SK-N-SH (cell line): Measurements from ENCODE around the gene SH3D19.

Source experiments
- EP300 ChIP-seq, 2 experiments: IDR thresholded peaks; 2 replicates each; pipeline versions ENCODE4 v1.4.0 to v1.6.1; 2012; ENCODE audit warnings: borderline replicate concordance in 1 of 2, low read depth in 1 of 2, low read length in 1 of 2
- FOSL2 ChIP-seq: IDR thresholded peaks from 2 replicates; pipeline ENCODE4 v1.4.0; 2012; ENCODE audit warnings: low read depth, mild to moderate bottlenecking, moderate library complexity, borderline replicate concordance
- GABPA ChIP-seq: IDR thresholded peaks from 2 replicates; pipeline ENCODE4 v1.4.0; 2012; ENCODE audit warnings: low read depth, mild to moderate bottlenecking
- MEF2A ChIP-seq: IDR thresholded peaks from 2 replicates; pipeline ENCODE4 v1.4.0; 2012; ENCODE audit warnings: low read depth, borderline replicate concordance
- RXRA ChIP-seq: IDR thresholded peaks from 2 replicates; pipeline ENCODE4 v1.4.0; 2012; ENCODE audit warnings: low read depth, mild to moderate bottlenecking, borderline replicate concordance
- SMC3 ChIP-seq: IDR thresholded peaks from 2 replicates; pipeline ENCODE4 v1.6.1; 2012; ENCODE audit warnings: low read depth, low read length, improper control_type of control experiment
- TF ChIP-seq, protein P1 (sequence below): fragments of 200-600 bp; sonication (generic); IDR thresholded peaks from 2 replicates; pipeline ENCODE4 v1.6.1; 2017; ENCODE audit warnings: antibody characterized with exemption, mild to moderate bottlenecking, moderate library complexity
- TF ChIP-seq, protein P2 (sequence below): fragments of 150-350 bp; IDR thresholded peaks from 2 replicates; pipeline ENCODE4 v1.6.1; 2017; ENCODE audit warnings: antibody characterized with exemption, low read length, low read depth, borderline replicate concordance

DNA sequence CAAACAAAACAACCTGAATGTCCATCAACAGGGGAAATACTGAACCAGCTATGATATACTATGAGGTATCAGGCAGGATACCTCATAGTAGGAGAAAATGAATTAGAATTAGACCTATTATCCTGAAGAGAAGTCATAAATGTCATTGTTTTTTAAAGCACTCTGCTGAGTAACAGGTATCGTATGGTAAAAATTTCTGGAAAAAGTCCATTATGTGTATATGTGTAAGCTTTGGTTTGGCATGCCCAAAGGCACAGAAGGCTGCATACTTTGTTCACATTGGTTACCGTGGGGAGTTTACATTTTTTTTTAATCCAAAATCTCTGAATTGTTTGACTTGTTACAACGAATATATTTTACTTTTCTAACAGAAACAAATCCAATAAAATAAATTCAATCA, 155.5 kb downstream of the SH3D19 start:
- TF ChIP-seq, protein P1, sequence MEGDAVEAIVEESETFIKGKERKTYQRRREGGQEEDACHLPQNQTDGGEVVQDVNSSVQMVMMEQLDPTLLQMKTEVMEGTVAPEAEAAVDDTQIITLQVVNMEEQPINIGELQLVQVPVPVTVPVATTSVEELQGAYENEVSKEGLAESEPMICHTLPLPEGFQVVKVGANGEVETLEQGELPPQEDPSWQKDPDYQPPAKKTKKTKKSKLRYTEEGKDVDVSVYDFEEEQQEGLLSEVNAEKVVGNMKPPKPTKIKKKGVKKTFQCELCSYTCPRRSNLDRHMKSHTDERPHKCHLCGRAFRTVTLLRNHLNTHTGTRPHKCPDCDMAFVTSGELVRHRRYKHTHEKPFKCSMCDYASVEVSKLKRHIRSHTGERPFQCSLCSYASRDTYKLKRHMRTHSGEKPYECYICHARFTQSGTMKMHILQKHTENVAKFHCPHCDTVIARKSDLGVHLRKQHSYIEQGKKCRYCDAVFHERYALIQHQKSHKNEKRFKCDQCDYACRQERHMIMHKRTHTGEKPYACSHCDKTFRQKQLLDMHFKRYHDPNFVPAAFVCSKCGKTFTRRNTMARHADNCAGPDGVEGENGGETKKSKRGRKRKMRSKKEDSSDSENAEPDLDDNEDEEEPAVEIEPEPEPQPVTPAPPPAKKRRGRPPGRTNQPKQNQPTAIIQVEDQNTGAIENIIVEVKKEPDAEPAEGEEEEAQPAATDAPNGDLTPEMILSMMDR: no peak
- TF ChIP-seq FOSL2 (no peak), GABPA (no peak), SMC3 (no peak), EP300 (IDR thresholded peaks at IDR 0.05; ENCODE audit: borderline replicate concordance in 1 of 2, low read depth in 1 of 2, low read length in 1 of 2) (no peak), MEF2A (no peak), RXRA (no peak)
- TF ChIP-seq, protein P2, sequence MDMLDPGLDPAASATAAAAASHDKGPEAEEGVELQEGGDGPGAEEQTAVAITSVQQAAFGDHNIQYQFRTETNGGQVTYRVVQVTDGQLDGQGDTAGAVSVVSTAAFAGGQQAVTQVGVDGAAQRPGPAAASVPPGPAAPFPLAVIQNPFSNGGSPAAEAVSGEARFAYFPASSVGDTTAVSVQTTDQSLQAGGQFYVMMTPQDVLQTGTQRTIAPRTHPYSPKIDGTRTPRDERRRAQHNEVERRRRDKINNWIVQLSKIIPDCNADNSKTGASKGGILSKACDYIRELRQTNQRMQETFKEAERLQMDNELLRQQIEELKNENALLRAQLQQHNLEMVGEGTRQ: no peak
